Endothelial cell of umbilical vein (primary cell): Measurements from ENCODE around the gene CELSR2.

Experiments used
- CTCF ChIP-seq, 2 donors: IDR thresholded peaks; 1 replicate in 1 of 2; 2 replicates in 1 of 2; pipeline ENCODE4 v1.5.1; 2011; ENCODE audit warnings: low read length in 2 of 2, mild to moderate bottlenecking in 2 of 2, moderate library complexity in 2 of 2, control low read depth in 1 of 2, inconsistent platforms in 1 of 2, low read depth in 1 of 2; ENCODE audit not compliant: insufficient read depth in 1 of 2; ENCODE audit errors: extremely low read depth in 1 of 2
- EZH2 ChIP-seq: IDR thresholded peaks from 2 replicates; pipeline ENCODE4 v1.6.1; 2012; ENCODE audit warnings: borderline replicate concordance, low read depth, mild to moderate bottlenecking, moderate library complexity, low read length, inconsistent platforms; ENCODE audit not compliant: severe bottlenecking
- MYC ChIP-seq: IDR thresholded peaks from one replicate; pipeline ENCODE4 v1.6.1; 2011; ENCODE audit warnings: mild to moderate bottlenecking, low read depth, low read length
- POLR2A ChIP-seq: IDR thresholded peaks from 2 replicates; pipeline ENCODE4 v1.6.1; 2012; ENCODE audit warnings: low read depth, mild to moderate bottlenecking, control low read depth, low read length
- POLR2AphosphoS5 ChIP-seq: IDR thresholded peaks from 2 replicates; pipeline ENCODE4 v1.6.1; 2012; ENCODE audit warnings: low read depth, mild to moderate bottlenecking, control low read depth, low read length, moderate library complexity; ENCODE audit not compliant: insufficient read depth

GRCh38 chr1:109246141-109246551 lies 3.2 kb upstream of the CELSR2 start:
- TF ChIP-seq POLR2A (no peak), CTCF (IDR thresholded peaks at IDR 0.05; ENCODE audit: extremely low read depth in 1 of 2, insufficient read depth in 1 of 2, low read depth in 1 of 2, low read length in 2 of 2) (no peak), POLR2AphosphoS5 (no peak), MYC (no peak), EZH2 (no peak)
